Measurements from ENCODE around the gene H2AZ2.
"Not testable (repeated sequence)": the region's sequence is repeated elsewhere in the genome, so short reads cannot be mapped to it uniquely, and the experiment has no call there.

Gene H2AZ2

DNA sequence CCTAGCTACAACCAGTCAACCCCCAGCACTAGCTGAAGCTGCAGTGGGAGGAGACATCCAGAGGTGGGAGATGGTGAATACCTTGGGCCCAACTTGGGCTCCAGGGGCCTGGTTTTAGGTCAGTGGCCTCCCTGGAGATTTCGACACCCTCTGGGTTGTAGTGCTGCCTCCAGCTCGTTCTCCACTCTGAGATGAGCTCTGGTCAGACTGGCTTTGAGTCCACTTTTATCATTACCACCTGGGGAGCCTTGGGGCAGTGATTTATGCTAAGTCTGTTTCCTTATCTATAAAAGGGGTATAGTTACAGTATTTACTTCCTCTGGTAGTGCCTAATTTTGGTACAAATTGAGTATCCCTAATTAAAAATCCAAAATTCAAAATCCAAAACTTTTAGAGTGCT is 28.6 kb downstream of the H2AZ2 start:
- DNase-seq (ENCODE audit: low read depth in 2 of 2): no peak

DNA sequence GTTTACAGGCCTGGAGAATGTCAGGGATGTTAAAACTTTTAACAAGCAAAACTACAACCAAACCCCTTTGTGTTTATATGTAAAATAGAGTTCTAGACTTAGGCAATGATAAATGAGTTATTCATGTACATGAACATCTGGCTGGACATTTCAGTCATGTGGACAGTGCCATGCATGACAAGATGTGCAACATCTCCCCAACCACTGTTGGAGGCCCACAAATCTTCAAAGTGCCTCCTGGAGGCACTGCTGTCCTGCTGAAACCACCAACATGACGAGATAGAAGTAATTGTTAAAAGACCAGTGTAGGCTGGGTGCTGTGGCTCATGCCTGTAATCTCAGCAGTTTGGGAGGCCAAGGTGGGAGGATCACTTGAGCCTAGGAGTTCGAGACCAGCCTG is 33.0 kb downstream of the H2AZ2 start:
- DNase-seq (ENCODE audit: low read depth in 2 of 2): no peak

DNA sequence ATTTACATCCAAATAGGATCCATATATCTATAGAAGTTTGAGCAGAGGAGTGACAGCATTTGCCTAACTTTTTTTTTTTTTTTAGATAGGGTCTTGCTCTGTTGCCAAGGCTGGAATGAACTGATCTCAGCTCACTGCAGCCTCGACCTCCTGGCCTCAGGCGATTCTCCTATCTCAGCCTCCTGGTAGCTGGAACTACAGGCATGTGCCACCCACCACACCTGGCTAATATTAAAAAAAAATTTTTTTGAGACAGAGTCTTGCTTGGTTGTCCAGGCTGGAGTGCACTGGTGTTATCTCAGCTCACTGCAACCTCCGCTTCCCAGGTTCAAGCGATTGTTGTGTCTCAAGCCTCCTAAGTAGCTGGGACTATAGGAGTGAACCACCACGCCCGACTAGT is 36.3 kb downstream of the H2AZ2 start:
- DNase-seq (ENCODE audit: low read depth in 2 of 2): no peak

DNA sequence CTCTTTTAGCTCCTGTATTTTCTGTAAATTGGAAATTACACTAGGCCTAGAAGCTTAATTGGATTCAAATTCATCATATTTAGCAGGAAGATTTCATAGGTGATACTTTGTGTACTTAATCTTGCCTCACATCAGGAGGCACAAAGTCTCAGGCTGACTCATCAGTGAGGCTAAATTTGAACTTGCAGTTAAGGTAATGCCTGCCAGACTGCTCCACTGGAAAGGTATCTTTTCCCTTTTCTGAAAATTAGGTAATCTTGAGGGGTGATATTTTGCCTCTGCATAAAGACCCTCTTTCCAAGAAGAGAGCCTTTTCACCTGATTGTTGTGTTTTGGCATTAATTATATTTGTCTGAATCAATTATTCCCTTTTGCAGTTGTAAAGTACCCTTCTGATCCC is 36.8 kb downstream of the H2AZ2 start:
- DNase-seq (ENCODE audit: low read depth in 2 of 2): no peak

DNA sequence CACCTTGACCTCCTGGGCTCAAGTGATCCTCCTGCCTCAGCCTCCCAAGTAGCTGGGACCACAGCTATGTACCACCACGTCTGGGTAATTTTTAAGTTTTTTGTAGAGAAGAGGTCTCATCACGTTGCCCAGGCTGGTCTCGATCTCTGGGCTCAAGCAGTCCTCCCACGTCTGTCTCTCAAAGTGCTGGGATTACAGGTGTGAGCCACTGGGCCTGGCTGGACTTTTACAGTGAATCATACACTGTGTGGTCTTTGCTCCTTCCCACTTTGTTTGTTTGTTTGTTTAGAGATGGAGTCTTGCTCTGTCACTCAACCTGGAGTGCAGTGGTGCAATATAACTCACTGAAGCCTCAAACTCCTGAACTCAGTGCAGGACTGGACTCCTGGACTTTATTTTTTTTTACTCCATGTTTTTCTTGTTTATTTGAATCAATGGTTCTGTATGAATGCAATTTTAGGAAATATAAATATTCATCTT is 38.9 kb downstream of the H2AZ2 start:
- no peak for DNase-seq (ENCODE audit: low read depth in 2 of 2)

DNA sequence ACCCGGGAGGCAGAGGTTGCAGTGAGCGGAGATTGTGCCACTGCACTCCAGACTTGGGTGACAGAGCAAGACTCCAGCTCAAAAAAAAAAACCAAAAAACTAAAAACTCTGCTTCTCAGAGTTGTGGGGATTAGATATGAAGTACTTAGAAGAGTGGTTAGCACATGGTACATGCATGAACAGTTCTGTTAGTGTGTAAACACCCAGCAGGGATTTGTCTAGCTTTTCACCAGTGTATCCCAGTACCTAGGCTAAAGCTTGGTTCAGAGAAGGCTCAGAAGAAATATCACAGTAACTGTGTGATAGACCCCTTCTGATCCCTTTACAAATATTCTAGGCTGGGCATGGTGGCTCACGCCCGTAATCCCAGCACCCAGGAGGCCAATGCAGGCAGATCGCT is 41.9 kb downstream of the H2AZ2 start:
- DNase-seq (ENCODE audit: low read depth in 2 of 2): no peak

DNA sequence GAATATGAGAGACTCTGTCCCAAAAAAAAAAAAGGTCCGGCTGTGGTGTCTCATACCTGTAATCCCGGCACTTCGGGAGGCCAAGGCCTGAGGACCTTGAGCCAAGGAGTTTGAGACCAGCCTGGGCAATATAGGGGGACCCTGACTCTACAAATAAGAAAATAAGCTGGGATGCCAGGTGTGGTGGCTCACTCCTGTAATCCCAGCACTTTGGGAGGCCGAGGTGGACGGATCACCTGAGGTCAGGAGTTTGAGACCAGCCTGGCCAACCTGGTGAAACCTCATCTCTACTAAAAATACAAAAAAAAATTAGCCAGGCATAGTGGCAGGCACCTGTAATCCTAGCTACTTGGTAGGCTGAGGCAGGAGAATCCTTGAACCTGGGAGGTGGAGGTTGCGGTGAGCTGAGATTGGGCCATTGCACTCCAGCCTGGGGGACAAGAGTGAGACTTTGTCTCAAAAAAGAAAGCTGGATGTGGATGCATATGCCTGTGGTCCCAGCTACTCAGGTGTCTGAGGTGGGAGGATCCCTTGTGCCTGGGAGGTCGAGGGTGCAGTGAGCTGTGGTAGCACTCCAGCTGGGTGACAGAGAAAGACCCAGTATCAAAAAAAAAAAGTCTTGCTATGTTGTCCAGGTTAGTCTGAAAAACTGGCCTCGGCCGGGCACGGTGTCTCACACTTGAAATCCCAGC is 43.9 kb downstream of the H2AZ2 start:
- not testable (repeated sequence) for DNase-seq (ENCODE audit: low read depth in 2 of 2)

DNA sequence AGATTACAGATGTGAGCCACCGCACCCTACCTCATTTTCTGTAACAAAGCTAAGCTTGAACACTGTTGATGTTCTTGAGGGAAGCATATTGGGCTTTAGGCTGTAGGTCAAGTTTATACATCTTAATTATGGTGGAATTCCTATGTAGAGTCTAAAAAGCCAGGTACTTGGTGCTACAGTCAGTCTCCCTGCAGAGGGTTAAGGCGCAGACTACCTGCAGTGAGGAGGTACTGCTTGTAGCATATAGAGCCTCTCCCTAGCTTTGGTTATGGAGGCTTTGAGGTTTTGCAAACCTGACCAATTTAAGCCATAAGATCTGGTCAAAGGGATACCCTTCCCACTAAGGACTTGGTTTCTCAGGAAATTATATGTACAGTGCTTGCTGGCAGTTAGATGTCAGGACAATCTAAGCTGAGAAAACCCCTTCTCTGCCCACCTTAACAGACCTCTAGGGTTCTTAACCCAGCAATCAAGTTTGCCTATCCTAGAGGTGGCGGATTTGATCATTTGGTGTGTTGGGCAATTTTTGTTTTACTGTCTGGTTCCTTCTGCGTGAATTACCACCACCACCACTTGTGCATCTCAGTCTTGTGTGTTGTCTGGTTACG is 45.4 kb downstream of the H2AZ2 start:
- DNase-seq (ENCODE audit: low read depth in 2 of 2): no peak

DNA sequence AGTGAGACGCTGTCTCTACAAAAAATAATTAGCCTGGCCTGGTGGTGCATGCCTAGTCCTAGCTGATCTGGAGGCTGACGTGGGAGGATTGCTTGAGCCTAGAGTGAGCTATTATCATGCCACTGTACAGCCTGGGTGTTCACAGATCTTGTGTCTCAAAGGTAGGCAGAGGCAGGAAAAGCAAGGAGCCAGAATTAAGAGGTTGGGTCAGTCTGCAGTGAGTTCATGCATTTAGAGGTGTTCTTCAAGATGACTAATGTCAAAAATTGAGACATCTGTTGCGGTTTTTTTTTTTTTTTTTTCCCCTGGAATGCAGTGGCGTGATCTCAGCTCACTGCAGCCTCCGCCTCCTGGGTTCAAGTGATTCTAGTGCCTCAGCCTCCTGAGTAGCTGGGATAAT is 46.0 kb downstream of the H2AZ2 start:
- no peak for DNase-seq (ENCODE audit: low read depth in 2 of 2)

DNA sequence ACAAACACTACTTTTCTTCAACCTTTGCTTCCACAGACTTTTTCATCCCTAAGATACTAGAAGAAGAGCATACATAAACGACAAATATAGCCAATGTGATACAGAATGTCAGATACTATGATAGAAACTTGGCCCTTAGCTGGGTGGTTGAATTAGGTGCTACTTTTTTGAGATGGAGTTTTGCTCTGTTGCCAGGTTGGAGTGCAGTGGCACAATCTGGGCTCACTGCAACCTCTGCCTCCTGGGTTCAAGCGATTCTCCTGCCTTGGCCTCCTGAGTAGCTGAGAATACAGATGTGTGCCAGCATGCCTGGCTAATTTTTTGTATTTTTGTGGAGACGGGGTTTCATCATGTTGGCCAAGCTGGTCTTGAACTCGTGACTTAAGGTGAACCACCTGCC is 47.9 kb downstream of the H2AZ2 start:
- DNase-seq (ENCODE audit: low read depth in 2 of 2): no peak

DNA sequence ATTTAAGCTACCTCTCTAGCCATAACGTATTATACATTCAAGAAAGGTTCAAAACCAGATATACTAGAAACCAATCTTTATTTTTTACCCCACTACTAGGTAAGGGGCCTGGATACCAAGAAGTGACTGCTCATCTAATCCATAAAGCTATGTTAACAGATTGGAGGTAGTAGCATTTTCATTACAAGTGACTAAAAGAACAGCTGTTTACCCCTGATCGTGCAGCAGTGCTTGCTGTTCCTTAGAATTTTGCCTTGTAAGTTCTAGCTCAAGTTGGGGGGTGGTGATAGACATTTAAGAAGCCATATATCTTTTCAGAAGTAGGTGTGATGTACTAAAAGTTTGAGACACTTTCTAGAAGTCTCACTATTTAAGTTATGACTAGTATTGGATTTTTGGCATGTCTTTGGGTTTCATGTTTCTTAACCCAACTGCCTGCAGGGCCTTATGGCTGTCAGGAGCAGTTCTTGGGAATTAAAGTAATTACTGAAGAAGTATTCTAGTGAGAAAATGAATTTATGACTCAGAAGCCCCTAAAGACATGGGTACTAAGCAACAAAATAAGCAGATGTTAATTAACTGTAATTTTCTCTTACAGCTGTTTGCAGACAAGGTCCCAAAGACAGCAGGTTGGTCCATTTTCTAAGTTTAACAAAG is 49.1 kb downstream of the H2AZ2 start:
- DNase-seq (ENCODE audit: low read depth in 2 of 2): no peak

DNA sequence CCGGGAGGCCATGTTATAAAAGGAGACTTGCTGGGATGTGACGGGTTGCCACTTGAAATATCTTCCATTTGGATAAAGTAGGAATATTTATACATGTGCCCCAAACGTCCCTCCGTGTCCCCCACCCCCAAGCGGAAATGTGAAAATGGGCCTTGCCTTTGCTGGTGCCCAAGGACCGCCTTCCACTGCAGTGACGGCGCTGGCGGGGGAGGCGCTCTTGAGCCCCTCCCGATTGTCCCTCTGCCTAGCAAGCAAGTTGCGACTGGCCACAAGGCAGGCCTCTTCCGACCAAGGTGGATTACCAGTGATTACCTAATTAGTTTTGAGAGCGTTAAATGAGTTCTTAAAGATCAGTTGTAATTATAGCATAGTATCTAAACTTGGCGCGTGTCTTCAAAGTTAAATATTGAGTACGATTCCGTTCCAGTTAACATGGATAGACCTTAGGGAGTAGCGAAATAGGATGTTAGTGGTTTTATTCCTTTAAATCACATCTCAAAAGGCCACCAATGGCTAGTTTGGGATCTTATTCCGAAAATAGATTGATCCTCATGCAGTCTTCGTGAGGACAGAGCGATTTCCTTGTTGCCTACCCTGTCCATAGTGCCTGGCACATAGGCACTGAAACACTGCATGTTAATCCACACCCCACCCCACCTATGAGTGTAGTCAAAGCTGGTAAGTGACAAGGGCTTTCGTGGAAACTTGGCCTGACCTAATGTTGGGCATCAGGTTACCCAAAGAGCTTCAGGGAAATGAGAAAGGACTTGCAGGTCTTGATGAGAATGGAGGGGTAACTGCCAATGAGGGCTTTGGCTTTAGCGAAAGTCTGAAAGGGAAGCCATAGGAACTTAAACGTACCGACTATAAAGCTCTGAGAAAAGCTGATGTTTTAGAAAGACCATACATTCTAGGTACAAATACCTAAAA is 50.3 kb downstream of the H2AZ2 start:
- DNase-seq (ENCODE audit: low read depth in 2 of 2): peak; percentile 74 to 78

DNA sequence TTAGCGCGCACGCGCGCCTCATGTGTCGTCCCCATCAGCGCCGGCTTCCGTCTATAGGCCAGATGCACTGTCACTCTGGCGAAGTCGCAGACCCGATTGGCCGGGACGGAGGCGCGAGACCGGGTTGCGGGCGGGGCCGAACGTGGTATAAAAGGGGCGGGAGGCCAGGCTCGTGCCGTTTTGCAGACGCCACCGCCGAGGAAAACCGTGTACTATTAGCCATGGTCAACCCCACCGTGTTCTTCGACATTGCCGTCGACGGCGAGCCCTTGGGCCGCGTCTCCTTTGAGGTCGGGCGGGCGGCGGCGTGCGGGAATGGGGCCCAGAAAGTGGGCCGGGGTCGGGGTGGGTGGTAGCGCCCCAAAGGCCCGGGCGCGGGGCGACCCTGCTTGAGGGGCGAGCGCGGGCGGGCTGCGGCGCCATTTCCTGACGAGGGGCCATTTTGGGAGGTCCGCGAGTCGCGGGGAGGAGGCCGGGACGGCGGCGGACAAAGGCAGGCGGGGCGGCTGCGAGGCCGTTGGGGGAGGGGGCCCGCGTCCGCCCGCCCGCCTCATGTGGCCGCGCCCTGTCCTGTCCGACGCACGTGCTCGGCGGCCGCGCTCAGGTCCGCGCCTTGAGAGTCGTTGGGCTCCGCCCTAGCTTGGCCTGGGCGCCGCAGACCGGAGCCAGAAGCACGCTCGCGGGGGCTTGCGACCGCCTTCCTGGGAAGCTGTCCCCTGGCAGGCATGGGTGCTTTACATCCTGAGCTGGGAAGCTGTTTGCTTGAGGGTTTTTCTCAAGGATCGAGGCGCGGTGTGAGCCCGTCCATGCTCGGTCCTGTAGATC is 51.2 kb downstream of the H2AZ2 start, which contains the start of gene PPIA:
Gene PPIA (plus strand): TSS at position 178 of the 825 bp plus-strand sequence. CDS start 44 bp downstream, at position 222.
- DNase-seq (ENCODE audit: low read depth in 2 of 2): peak; percentile 97 to 98

DNA sequence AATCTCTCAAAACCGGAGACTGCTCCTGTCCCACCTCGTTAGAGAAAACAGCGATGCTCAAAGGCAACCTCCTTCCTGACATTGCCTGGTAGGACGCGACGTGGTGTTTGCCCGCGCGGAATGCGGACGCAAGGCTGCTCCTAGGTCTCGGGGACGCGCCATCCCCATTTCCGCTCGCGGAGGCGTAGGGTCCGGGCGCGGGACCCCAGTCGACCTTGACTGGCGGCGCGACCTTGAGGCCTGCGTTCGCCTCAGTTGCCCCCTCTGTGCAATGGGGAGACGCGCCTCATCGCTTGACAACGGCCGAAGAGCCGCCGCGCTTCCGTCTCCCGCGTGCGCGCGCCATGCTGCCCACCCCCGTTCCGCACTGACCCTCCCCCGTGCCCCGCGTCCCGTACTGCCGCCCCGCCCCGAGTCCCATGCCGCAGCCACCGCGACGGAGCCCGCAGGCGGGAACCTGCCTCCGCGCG is 51.8 kb downstream of the H2AZ2 start:
- no peak for DNase-seq (ENCODE audit: low read depth in 2 of 2)

DNA sequence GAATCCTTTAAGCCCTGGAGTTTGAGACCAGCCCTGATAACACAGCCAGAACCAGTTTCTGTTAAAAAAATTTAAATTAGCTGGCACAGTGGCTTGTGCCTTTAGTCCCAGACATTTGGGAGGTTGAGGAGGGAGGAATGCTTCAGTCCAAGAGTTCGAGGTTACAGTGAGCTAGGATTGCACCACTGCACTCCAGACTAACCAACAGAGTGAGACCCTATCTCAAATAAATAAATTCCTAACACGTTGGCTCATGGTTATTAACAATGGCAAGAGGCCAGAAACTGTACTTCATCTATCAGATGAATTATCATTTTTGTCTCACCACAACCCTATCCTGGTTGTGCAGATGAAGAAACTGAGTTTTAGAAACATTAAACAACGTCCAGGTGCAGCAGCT is 53.6 kb downstream of the H2AZ2 start:
- DNase-seq (ENCODE audit: low read depth in 2 of 2): no peak

DNA sequence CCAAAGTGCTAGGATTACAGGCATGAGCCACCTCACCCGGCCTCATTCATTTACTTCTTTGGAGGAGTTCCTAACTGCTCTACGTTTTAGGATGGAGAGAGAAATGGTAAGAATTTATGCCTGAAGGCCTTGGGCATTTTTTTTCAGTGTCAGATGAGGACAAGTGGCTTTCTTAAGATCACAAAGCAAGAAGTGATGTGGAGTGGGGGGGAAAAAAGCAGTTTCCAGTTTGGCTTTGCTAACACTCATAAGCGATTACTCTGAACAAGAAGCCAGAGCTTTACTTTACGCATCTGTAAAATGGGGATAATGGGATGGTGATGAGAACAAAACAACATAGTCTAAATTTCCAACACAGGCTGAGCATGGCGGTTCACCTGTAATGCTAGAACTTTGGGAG is 54.0 kb downstream of the H2AZ2 start:
- DNase-seq (ENCODE audit: low read depth in 2 of 2): no peak

DNA sequence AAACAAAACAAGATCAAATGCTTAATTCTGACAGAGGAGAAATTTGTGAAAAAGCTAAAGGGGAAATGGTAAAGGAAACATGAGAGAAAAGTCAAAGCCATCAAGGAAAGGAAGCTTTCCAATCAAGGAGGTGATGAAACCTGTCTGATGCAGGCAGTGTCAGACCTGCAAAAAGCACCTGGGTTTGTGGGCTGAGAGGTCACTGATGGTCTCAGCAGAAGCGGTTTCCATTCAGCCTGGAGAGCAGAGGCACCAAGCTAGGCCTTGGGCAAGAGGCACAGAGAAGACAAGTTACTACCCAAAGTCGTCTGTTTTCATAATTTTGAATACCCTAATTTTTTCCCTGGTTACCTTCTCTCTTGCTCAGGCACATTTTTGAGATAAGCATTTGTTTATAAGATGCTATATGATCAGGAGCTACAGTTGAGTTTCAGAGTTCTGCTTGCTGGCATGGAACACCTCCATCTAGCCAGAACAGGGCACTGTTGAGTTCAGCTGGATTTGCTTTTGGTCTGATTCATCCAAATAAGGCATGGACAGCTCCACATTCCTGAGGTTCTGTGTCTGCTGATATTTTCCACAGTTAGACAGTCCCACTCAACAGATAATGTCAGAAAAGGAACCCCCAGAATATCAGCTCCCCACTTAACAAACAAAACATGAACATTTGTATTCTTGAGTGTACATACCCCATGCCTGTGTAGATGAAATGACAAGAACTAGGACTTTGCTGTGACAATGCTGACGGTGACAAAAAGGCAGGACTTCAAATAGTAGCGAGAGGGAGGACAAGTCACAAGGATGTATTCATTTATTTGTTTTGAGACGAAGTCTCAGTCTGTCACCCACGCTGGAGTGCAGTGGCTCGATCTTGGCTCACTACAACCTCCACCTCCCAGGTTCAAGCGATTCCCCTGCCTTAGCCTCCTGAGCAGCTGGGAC is 56.3 kb downstream of the H2AZ2 start:
- DNase-seq (ENCODE audit: low read depth in 2 of 2): no peak

DNA sequence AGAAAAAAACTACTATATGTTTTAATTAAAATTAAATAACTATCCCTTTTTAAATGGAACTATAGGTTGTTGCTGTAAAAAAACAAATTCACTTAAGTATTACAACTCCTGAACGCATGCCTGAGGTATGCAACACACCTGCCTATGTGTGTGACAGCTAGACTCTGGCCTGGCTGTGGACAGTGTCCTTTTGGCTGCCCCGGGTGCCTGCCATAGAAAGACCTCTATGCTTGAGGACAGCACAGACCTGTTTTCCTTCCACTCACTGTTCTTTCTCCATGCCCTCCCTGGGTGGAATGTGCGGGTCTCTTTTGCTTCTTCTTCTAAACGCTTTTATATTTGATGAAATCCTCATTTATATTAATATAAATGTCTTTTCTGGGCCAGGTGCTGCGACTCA is 57.9 kb downstream of the H2AZ2 start:
- DNase-seq (ENCODE audit: low read depth in 2 of 2): no peak

DNA sequence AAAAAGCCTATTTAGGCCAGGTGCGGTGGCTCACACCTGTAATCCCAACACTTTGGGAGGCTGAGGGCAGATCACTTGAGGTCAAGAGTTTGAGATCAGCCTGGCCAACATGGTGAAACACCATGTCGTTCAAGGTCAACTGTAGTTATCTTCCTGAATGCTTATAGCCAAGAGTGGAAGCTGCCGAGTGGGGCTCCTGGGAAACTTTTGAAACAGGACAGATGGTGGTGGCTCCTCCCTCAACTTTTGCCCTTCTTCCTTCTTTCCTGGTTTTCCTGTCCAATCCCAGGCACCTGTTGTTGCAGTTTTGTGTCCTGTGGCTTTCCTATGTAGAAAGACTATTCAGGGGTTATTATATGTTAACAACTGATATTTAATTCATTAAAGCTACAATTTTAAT is 60.1 kb downstream of the H2AZ2 start:
- DNase-seq (ENCODE audit: low read depth in 2 of 2): no peak

DNA sequence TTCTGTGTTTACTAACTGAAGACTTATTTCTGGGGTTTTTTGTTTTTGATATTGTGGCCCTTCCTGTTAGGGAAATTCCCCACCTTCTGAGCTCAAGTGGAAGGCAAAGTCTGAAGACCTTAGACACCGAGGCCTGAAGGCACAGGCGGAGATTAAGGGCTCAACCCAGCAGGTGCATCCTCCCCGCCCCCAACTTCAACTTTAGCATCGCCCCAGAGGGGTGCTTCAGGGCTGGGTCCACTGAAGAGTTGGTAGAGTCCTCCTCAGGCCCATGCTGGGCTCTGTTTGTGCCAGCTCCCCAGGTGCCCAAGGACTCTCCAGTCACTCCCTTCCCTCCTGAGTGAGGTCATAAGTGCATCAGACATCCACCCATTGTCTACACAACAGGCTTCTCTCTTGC is 60.8 kb downstream of the H2AZ2 start:
- DNase-seq (ENCODE audit: low read depth in 2 of 2): no peak

All from stimulated activated CD4-positive, alpha-beta T cell treated with anti-CD3 and anti-CD28 coated beads, Interleukin-4, amount 100 ng/mL, for 48 hours (primary cell).